Ishikawa (cell line): Measurements from ENCODE around the gene RNPEP.

Source experiments
- CEBPB ChIP-seq: IDR thresholded peaks from 2 replicates; pipeline ENCODE4 v1.6.1; 2012
- CREB1 ChIP-seq: IDR thresholded peaks from 2 replicates; pipeline ENCODE4 v1.6.1; 2012; ENCODE audit warnings: low read depth
- EGR1 ChIP-seq: IDR thresholded peaks from 2 replicates; pipeline ENCODE4 v1.6.1; 2012
- EP300 ChIP-seq: IDR thresholded peaks from 2 replicates; pipeline ENCODE4 v1.6.1; 2012; ENCODE audit warnings: borderline replicate concordance
- FOXM1 ChIP-seq: IDR thresholded peaks from 2 replicates; pipeline ENCODE4 v1.6.1; 2012; ENCODE audit warnings: low read depth, borderline replicate concordance
- MAX ChIP-seq: IDR thresholded peaks from 2 replicates; pipeline ENCODE4 v1.6.1; 2012
- NFIC ChIP-seq: IDR thresholded peaks from 2 replicates; pipeline ENCODE4 v1.6.1; 2012
- RAD21 ChIP-seq: IDR thresholded peaks from 2 replicates; pipeline ENCODE4 v1.6.1; 2012; ENCODE audit warnings: low read depth
- REST ChIP-seq: IDR thresholded peaks from 2 replicates; pipeline ENCODE4 v1.6.1; 2012; ENCODE audit warnings: low read depth, mild to moderate bottlenecking
- TAF1 ChIP-seq: IDR thresholded peaks from 2 replicates; pipeline ENCODE4 v1.6.1; 2012; ENCODE audit warnings: low read depth, mild to moderate bottlenecking
- TCF12 ChIP-seq: IDR thresholded peaks from 2 replicates; pipeline ENCODE4 v1.6.1; 2012; ENCODE audit warnings: low read depth
- TEAD4 ChIP-seq: IDR thresholded peaks from 2 replicates; pipeline ENCODE4 v1.6.1; 2012
- USF1 ChIP-seq: IDR thresholded peaks from 2 replicates; pipeline ENCODE4 v1.6.1; 2012
- YY1 ChIP-seq: IDR thresholded peaks from 2 replicates; pipeline ENCODE4 v1.6.1; 2012; ENCODE audit warnings: low read depth
- ZBTB7A ChIP-seq: IDR thresholded peaks from 2 replicates; pipeline ENCODE4 v1.6.1; 2012; ENCODE audit warnings: low read depth

RNPEP gene

GRCh38 chr1:202014060-202014459 is 31.6 kb downstream of the RNPEP start:
- TF ChIP-seq FOXM1 (no peak), MAX (no peak)

- no peak for TF ChIP-seq ZBTB7A
Observed at GRCh38 chr1:202014915-202015661, 32.6 kb downstream of the RNPEP start.

GRCh38 chr1:202015662-202015937 is 33.2 kb downstream of the RNPEP start:
- no peak for TF ChIP-seq YY1
- TF ChIP-seq TEAD4, result no peak
- TF ChIP-seq ZBTB7A, result no peak
- TF ChIP-seq CREB1, result no peak
- no peak for TF ChIP-seq FOXM1
- TF ChIP-seq TAF1, result no peak
- TF ChIP-seq EP300, result no peak
- TF ChIP-seq EGR1, result no peak
- TF ChIP-seq REST, result no peak
- TF ChIP-seq CEBPB, result no peak
- no peak for TF ChIP-seq NFIC
- TF ChIP-seq USF1, result no peak
- no peak for TF ChIP-seq MAX
- TF ChIP-seq RAD21, result no peak

GRCh38 chr1:202016022-202016810 is 33.8 kb downstream of the RNPEP start:
- no peak for TF ChIP-seq RAD21
- TF ChIP-seq NFIC, result no peak
- no peak for TF ChIP-seq EP300
- no peak for TF ChIP-seq MAX
- TF ChIP-seq TCF12, result no peak

GRCh38 chr1:202016811-202017748 is 34.6 kb downstream of the RNPEP start:
- TF ChIP-seq TCF12 (no peak), EP300 (no peak), TEAD4 (no peak), TAF1 (no peak), NFIC (no peak), MAX (no peak), CEBPB (no peak)

GRCh38 chr1:202017749-202018467 is 35.5 kb downstream of the RNPEP start:
- TF ChIP-seq EGR1 (no peak), TEAD4 (no peak), ZBTB7A (0 out of 2 replicates have a peak, but pooled peaks have one; percentile 20), CEBPB (no peak), NFIC (0 out of 2 replicates have a peak, but pooled peaks have one; percentile 3), TAF1 (no peak), USF1 (no peak), YY1 (no peak), EP300 (no peak), MAX (no peak), CREB1 (no peak), TCF12 (no peak), FOXM1 (no peak), REST (no peak), RAD21 (peak; percentile 3; the same call in 1 of the 2 replicates)
